ENCODE data around the gene ELP4. TPM values are rescaled to one million over a fixed set of nuclear protein-coding genes. Genes with fewer than 3 reads are reported as not detected.

Gene ELP4
- total and polyA plus RNA-seq, 2 donors from 2014 or later: 20.3 to 26.2 TPM

DNA sequence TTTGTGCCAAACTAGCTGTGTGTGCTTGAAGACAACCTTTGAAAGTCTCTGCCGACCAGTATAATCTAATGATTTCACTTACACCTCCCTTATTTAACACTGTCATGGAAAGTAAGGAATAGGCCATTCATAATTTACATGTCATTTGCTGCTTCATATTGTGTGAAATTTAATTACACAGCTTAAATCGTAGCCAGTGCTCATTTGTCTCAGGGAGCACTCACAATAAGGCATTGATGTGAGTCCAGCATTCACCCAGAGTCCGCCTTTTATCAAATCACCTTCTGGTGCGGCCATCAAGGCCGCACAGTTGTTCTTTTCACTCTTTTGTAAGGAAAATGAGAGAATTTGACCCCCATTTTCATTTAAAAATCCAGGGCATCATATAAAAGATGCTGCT is 254.7 kb downstream of the ELP4 start:
- TF ChIP-seq, protein P1, sequence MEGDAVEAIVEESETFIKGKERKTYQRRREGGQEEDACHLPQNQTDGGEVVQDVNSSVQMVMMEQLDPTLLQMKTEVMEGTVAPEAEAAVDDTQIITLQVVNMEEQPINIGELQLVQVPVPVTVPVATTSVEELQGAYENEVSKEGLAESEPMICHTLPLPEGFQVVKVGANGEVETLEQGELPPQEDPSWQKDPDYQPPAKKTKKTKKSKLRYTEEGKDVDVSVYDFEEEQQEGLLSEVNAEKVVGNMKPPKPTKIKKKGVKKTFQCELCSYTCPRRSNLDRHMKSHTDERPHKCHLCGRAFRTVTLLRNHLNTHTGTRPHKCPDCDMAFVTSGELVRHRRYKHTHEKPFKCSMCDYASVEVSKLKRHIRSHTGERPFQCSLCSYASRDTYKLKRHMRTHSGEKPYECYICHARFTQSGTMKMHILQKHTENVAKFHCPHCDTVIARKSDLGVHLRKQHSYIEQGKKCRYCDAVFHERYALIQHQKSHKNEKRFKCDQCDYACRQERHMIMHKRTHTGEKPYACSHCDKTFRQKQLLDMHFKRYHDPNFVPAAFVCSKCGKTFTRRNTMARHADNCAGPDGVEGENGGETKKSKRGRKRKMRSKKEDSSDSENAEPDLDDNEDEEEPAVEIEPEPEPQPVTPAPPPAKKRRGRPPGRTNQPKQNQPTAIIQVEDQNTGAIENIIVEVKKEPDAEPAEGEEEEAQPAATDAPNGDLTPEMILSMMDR (IDR thresholded peaks at IDR 0.05; ENCODE audit: borderline replicate concordance, extremely low read depth, insufficient read depth): no peak
- no peaks in the 10 kb centered on the region for H3K9me3 ChIP-seq (ENCODE audit: control insufficient read depth in 2 of 3, insufficient read depth in 1 of 3, low read length in 3 of 3)
- no peaks in the 10 kb centered on the region for H3K36me3 ChIP-seq (ENCODE audit: control insufficient read depth in 2 of 3, insufficient read depth in 3 of 3, low read length in 3 of 3)
- no peaks in the 10 kb centered on the region for H3K4me1 ChIP-seq (ENCODE audit: control insufficient read depth in 2 of 3, insufficient read depth in 2 of 3, low read depth in 1 of 3, low read length in 3 of 3)
- no peaks in the 10 kb centered on the region for H3K27me3 ChIP-seq (ENCODE audit: control insufficient read depth, insufficient read depth, low read length)
- intact Hi-C loops (cut with DNase I): no loop called here
- no peak overlapping the region for H3K9ac ChIP-seq (ENCODE audit: low read length in 3 of 3)
- no peak overlapping the region for H3K27ac ChIP-seq (ENCODE audit: low read depth in 2 of 2, low read length in 2 of 2)
- FAIRE-seq (no peak), DNase-seq (no peak)
- H3K4me3 ChIP-seq (ENCODE audit: low read length in 3 of 3): no peak overlapping the region

DNA sequence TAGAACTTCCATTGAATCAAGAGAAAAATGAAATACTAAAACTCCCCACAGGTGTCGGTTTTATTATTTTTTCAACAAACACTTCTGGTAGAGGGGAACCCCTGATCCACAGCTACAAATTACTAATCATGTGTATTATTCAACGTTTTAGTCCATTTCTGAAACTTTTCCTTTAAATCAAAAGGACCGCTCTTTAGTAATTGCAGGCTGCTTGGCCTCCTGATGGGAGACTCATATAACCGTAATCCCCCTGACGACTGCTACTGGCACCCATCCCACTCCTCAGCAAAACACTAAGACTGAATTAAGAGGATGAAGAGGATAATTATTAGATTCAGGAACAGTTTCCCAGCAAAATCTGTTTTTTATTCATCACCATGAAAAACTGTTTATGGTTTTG is 255.2 kb downstream of the ELP4 start:
- no peak overlapping the region for H3K4me3 ChIP-seq (ENCODE audit: low read length in 3 of 3)
- DNase-seq (no peak), FAIRE-seq (no peak)
- H3K27ac ChIP-seq (ENCODE audit: low read depth in 2 of 2, low read length in 2 of 2): no peak overlapping the region
- H3K27me3 ChIP-seq (ENCODE audit: control insufficient read depth, insufficient read depth, low read length): no peaks in the 10 kb centered on the region
- intact Hi-C loops (cut with DNase I): no loop called here
- H3K9me3 ChIP-seq (ENCODE audit: control insufficient read depth in 2 of 3, insufficient read depth in 1 of 3, low read length in 3 of 3): no peaks in the 10 kb centered on the region
- no peaks in the 10 kb centered on the region for H3K4me1 ChIP-seq (ENCODE audit: control insufficient read depth in 2 of 3, insufficient read depth in 2 of 3, low read depth in 1 of 3, low read length in 3 of 3)
- TF ChIP-seq, protein P1 (IDR thresholded peaks at IDR 0.05; ENCODE audit: borderline replicate concordance, extremely low read depth, insufficient read depth): no peak
- H3K9ac ChIP-seq (ENCODE audit: low read length in 3 of 3): no peak overlapping the region
- no peaks in the 10 kb centered on the region for H3K36me3 ChIP-seq (ENCODE audit: control insufficient read depth in 2 of 3, insufficient read depth in 3 of 3, low read length in 3 of 3)

DNA sequence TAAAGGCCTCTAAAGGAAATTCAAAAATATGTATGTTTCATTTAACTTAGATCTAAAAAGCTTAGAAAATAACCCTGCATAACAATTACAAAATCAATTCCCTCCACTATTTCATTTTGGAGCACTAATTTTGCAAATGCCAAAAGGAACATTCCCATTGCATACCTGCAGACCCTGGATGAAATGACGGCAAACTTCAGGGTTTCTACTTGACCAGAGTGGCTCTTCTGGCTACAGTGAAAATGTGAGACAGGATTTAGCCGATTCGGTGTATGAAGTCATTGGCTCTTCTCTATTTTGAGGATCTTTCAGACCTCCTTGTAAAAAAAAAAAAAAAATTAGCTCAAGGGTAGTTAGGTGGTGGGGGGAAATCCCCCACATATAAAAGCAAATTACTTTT is 257.5 kb downstream of the ELP4 start:
- intact Hi-C loops (cut with DNase I): no loop called here
- Histone ChIP-seq H3K9me3 (ENCODE audit: control insufficient read depth in 2 of 3, insufficient read depth in 1 of 3, low read length in 3 of 3) (no peaks in the 10 kb centered on the region), H3K27ac (ENCODE audit: low read depth in 2 of 2, low read length in 2 of 2) (no peak overlapping the region), H3K4me1 (ENCODE audit: control insufficient read depth in 2 of 3, insufficient read depth in 2 of 3, low read depth in 1 of 3, low read length in 3 of 3) (no peaks in the 10 kb centered on the region), H3K4me3 (ENCODE audit: low read length in 3 of 3) (no peak overlapping the region), H3K27me3 (ENCODE audit: control insufficient read depth, insufficient read depth, low read length) (no peaks in the 10 kb centered on the region), H3K36me3 (ENCODE audit: control insufficient read depth in 2 of 3, insufficient read depth in 3 of 3, low read length in 3 of 3) (no peaks in the 10 kb centered on the region), H3K9ac (ENCODE audit: low read length in 3 of 3) (no peak overlapping the region)
- no peak for FAIRE-seq
- TF ChIP-seq, protein P1 (IDR thresholded peaks at IDR 0.05; ENCODE audit: borderline replicate concordance, extremely low read depth, insufficient read depth): no peak
- DNase-seq: no peak

DNA sequence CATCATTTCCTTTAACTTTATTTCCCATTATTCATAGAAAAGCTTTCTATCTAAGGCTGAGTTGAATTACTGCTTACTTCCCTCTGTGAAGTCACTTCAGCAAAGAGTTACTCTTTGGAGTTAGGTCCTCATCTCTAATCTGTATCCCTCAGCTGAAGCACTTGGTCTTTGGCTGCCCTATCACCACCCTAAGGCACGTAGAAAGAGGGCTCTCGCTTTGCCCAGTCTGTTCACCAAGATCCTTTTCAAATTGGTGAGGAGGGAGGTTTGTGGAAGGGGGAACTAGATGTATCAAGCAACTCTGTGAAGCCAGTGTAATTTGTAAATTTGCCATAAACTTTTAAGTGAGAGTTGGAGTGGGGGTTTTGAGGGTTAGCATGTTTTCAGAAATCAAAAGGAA is 258.1 kb downstream of the ELP4 start:
- H3K9me3 ChIP-seq (ENCODE audit: control insufficient read depth in 2 of 3, insufficient read depth in 1 of 3, low read length in 3 of 3): no peaks in the 10 kb centered on the region
- no peak overlapping the region for H3K27ac ChIP-seq (ENCODE audit: low read depth in 2 of 2, low read length in 2 of 2)
- intact Hi-C loops (cut with DNase I): no loop called here
- no peaks in the 10 kb centered on the region for H3K27me3 ChIP-seq (ENCODE audit: control insufficient read depth, insufficient read depth, low read length)
- no peak overlapping the region for H3K9ac ChIP-seq (ENCODE audit: low read length in 3 of 3)
- H3K4me3 ChIP-seq (ENCODE audit: low read length in 3 of 3): no peak overlapping the region
- no peaks in the 10 kb centered on the region for H3K36me3 ChIP-seq (ENCODE audit: control insufficient read depth in 2 of 3, insufficient read depth in 3 of 3, low read length in 3 of 3)
- FAIRE-seq: no peak
- TF ChIP-seq, protein P1 (IDR thresholded peaks at IDR 0.05; ENCODE audit: borderline replicate concordance, extremely low read depth, insufficient read depth): no peak
- DNase-seq: no peak
- no peaks in the 10 kb centered on the region for H3K4me1 ChIP-seq (ENCODE audit: control insufficient read depth in 2 of 3, insufficient read depth in 2 of 3, low read depth in 1 of 3, low read length in 3 of 3)

Measured in kidney (tissue), 14 donors.